ENCODE data around the gene E2F2.

The E2F2 gene

GRCh38 chr1:23530747-23531561 lies at the start of gene E2F2:
TSS of gene E2F2 (minus strand) at chr1:23531233. CDS start at chr1:23530793, 440 bp downstream.
- DNase-seq, result peak; percentile 74 to 88 (median 84)

GRCh38 chr1:23578997-23579363 lies 47.9 kb upstream of the E2F2 start:
- DNase-seq, result no peak

GRCh38 chr1:23578311-23578996 lies 47.4 kb upstream of the E2F2 start:
- DNase-seq, result no peak

- DNase-seq, result peak in 2 of 6 experiments; percentile 22 to 25
Observed at GRCh38 chr1:23577056-23578004, 46.3 kb upstream of the E2F2 start.

- DNase-seq, result no peak
Observed at GRCh38 chr1:23576338-23577055, 45.5 kb upstream of the E2F2 start.

GRCh38 chr1:23575226-23575810 lies 44.3 kb upstream of the E2F2 start:
- DNase-seq, result no peak

GRCh38 chr1:23574265-23574754 lies 43.3 kb upstream of the E2F2 start:
- DNase-seq, result no peak

- DNase-seq, result no peak
Observed at GRCh38 chr1:23573574-23574182, 42.6 kb upstream of the E2F2 start.

GRCh38 chr1:23571465-23571864 lies 40.4 kb upstream of the E2F2 start:
- DNase-seq, result no peak

GRCh38 chr1:23570001-23570691 lies 39.1 kb upstream of the E2F2 start:
- DNase-seq, result no peak

- no peak for DNase-seq
Observed at GRCh38 chr1:23568608-23569383, 37.8 kb upstream of the E2F2 start.

GRCh38 chr1:23567996-23568607 lies 37.1 kb upstream of the E2F2 start:
- no peak for DNase-seq

GRCh38 chr1:23567629-23567995 lies 36.6 kb upstream of the E2F2 start:
- peak in 1 of 6 experiments; percentile 15 for DNase-seq

- DNase-seq, result no peak
Observed at GRCh38 chr1:23566304-23566703, 35.3 kb upstream of the E2F2 start.

GRCh38 chr1:23565776-23566175 lies 34.7 kb upstream of the E2F2 start:
- no peak for DNase-seq

GRCh38 chr1:23564529-23565122 lies 33.6 kb upstream of the E2F2 start:
- no peak for DNase-seq

- no peak for DNase-seq
Observed at GRCh38 chr1:23563755-23564374, 32.8 kb upstream of the E2F2 start.

GRCh38 chr1:23563003-23563402 lies 32.0 kb upstream of the E2F2 start:
- DNase-seq, result no peak

All from stimulated activated naive CD4-positive, alpha-beta T cell (primary cell).